NCI-H187 (cell line): ENCODE measurements around the gene EN1.

Source experiments
- DNase-seq, 2 experiments: peaks; one replicate each; lab custom pipeline; 2025; lab: John Stamatoyannopoulos, UW

EN1 gene

GRCh38 chr2:118856330-118856977 lies 9.0 kb upstream of the EN1 start:
- DNase-seq = no peak

GRCh38 chr2:118855451-118856279 lies 8.2 kb upstream of the EN1 start:
- peak; percentile 34 to 39 for DNase-seq

DNA sequence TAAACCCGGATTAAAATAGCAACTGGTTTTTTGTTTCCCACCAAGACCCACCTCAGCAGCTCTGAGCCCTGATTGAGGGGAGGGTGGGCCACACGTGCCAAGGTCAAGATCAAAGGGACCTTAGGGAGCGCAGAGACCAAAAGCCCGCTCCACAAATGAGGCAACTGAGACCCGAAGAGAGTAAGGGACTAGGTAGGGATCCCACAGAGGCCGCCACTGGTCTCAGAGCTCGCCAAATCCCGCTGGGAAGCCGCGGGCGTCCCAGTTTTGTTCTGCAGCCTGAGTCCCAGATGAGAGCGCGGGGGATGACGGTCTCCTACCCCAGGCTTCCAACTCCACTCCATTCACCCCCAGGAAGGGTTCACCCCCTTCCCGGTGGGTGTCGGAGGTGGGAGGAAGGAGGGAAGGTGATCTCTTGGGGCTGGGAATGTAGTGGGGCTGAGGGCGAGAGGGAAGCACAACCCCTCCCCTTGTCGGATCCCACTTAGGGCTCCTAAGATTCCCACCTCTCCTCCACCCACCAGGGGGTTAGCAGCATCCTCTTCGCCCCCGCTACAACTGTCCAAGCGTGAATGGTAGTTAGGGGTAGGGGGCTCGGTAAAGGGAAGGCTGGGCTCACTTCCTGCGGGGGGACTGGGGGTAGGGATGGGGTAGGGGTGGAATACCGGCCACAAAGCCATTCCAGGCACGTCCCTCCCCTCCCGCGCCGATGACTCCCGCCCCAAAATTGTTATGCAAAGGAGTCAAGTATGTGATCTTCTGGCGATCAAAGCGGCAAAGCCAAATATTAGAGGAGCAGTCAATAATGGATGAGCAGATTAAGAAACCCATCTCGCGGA lies 7.3 kb upstream of the EN1 start:
- no peak for DNase-seq

DNA sequence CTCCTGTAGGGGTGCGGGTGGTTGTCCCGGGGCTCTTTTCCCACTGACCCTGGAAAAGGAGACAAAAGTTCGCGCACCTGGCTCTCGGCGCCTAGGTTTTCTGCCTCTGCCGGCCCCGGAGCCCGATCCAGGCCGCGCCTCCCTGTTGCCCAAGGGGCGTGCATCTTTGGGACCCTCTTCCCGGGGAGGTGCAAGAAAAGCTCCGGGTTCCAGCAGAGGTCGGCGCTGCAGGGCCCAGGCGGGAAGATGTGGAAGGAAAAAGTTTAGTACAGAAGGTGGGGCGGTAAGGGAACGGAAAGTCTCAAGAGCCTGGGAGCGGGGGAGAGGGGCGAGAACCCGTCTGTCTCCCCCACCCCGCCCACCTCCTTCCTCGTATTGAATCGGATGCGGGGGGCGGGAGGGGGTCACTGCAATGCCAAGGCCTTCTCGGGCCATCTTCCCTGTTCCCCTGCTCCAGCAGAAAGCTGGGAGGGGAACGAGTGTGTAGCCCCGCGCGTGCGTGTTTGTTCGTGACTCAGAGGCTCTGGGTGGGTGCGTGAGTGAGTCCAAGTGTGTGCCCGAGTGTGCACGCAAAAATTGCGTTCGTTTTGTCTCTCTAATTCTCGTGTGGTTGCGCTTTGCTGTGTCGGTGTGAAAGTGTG lies 6.3 kb upstream of the EN1 start:
- DNase-seq = no peak

GRCh38 chr2:118853129-118853640 lies 5.7 kb upstream of the EN1 start:
- no peak for DNase-seq

DNA sequence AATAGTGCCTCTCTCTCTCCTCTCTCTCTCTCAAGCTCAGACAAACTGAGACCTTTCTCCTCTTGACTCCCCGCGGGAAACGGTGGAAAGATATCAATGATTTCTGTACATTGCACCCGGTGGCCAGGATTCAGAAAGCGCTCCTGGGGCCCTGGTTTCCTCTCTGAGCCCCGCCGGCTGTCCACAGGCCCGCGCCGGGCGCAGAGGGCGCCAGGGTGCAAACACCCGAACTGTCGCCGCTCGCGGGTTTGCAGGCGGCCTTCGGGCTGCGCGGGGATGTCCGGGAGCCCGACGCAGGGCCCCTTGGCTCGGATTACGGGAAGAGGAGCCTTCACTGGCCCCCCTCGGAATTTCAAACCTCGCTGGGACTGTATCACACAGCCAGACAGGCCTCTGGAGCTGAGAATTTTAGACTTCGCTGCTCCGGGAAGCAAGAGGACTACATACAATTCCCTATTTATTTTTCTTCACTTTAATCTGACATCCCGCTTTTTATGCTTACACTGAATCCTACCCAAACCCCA lies 5.2 kb upstream of the EN1 start:
- no peak for DNase-seq

DNA sequence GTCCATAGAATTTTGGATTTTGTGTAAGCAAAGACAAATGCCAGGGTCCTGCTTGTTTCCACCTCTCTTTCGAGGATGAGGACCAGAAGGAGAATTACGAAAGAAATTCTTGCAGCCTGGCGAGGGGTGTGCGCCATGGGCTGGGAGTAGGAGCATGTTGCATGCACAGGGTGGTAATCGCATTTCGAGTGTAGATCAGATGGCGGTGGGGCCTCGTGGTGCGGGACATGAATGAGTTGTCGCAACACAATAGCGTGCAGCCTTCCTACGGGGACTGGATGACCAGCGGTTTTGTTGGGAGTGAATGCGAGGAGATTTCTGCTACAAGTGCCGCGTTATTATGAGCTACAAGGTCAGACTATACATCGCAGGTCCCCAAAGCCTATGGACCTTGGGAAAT lies 4.2 kb upstream of the EN1 start:
- no peak for DNase-seq

GRCh38 chr2:118850901-118851415 lies 3.5 kb upstream of the EN1 start:
- no peak for DNase-seq

DNA sequence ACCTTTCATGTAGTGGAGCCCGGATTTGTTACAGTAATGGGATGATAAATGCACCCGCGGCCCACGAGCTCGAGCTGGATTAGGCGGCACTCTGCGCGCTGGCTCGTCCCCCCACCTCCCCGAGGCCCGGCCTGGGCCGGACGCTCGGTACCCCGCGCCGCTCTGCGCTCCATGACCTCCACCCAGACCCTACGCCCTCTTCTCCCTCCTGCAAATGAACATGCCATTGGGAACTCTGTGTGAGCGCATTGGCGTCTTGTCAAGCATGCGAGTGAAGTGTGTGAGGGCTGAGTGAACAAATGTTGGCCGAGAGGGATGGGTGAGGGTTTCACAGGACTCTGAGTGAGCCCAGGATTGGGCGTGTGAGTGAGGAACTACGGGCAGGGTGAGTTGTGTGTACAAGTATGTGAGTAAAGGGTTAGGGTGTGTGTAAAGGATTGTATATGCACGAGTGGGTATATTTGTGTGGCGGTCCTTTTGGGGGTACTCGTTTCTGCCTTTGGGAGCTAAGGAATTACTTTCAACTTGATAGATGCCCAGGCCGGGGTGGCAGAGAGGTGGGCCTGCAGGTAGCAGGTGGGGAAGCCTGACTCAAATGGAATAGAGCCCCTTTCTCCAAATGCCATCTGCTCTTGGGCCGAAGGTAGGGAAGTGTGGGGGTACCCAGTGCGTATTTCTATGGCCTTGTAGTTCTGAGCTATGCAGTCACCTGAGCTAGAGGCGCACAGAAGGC lies 2.9 kb upstream of the EN1 start:
- no peak for DNase-seq

DNA sequence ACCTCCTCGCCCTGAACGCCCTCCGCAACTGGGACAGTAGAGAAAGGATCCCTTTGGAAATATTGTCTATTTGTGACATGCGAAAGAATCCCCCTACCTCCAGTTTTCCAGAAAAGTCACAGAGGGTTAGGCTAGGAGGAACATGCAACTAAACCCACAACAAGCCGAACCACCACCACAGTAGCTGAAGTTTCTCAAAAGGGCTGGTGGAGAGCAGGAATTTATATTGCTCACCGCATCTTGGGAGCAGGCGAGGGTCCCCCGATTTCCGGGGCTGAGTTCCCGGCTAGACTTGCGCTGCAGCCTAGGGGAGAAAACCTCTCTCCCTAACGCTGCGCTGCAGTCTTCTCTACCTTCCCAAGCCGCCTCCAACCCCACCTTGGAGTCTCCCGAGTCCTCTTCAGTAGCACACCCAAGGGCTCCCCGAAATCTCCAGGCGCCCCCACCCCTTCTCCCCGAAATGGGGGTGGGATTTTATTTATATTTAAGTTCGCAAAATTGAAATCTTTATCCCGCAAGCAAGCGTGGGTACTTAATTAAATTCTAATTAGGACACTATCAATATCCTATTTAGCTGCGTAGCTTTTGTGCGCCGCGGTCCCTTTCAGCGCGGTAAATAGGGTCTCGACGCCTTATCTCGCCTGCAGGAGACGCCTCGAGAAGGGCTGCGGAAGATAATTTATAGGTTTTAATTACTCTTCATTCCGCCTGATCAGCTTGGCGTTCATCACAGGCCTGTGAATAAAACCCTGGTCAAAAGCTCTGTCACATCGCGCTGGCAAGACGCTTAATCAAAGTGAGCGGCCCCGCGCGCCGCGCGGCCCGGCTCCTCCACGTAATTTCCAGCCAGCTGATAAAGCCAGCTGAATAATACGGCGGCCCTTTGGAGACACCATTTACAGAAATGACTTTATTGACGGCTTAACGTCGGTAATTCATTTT lies 2.0 kb upstream of the EN1 start:
- DNase-seq = no peak

GRCh38 chr2:118848381-118849225 lies 1.2 kb upstream of the EN1 start:
- no peak for DNase-seq

DNA sequence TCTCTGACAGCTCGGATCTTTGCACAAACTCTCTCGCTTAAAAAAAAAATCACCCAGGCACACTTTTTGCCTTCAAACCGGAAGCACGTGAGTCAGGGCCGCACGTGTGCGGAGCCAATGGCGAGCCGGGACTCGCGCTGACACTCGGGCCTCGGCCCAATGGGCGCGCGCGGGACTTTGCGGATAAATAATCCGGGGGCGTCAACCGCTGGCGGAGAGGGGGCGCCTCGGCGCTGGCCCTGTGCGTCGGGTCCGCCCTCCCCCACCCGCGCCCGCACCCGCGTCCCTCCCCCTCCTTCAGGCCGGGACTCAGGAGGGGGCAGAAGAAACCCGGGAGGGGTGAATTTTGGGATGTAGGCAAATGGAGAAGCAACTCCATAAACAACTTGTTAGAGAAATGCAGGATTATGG lies 319 bp upstream of the EN1 start:
- DNase-seq = no peak

DNA sequence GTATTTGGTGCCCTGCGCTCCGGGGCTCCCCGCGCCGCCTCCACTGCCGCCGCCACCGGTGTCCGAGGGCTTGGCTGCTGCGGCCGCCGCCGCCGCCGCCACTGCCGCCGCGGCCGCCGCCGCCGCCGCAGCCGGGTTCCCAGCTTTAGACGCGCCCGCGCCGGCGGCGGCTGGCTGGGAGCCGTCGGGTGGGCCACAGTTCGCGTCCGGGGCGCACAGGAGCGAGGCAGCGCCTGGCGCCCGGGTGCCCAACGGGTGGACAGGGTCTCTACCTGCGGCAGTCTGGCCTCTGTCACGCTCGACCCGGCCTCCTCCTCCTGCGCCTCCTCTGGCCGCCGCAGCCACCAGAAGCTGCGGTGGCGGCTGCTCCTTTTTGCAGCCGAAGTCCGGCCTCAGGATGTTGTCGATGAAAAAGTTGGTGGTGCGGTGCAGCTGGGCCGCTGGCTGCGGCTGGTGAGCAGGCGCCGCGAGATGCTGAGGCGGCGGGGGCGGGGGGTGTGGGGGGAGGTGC lies 951 bp downstream of the EN1 start:
- DNase-seq = no peak

- no peak for DNase-seq
Measured at GRCh38 chr2:118845522-118846441, 1.7 kb downstream of the EN1 start.

- no peak for DNase-seq
Measured at GRCh38 chr2:118845005-118845521, 2.4 kb downstream of the EN1 start.

DNA sequence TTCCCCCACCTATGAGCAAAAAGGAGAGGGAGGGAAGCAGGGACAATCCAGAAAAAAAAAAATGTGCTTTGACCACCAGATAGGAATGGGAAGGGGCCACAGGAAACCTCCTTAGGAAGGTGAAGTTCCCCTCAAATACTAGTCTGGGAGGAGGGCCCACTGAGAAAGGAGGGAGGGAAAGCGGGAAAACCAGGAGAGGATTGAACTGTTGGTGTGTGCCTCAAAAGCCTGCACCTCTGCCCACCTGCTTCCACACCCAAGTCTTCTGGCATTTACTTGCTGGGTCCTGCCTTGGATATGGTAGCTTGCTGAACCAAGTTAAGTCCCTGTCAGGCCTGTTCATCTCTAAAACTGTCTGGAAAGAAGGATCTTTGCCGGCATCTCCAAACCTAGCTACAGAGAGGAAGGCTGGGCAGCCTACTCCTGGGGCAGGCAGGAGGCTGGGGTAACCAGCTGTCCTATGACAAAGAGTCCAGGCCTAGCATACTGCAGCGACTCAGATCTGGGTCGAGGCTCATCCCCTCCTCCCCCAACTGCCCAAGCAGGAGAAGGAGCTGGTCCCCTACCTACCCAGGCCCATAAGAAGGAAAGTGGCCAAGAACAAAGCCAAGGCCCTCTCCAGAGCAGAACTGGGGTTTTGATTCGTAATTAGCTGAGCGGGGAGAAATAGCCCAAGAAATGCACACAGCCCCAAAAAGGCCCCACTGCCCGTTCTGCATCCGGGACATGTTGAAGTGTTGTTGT lies 3.0 kb downstream of the EN1 start:
- no peak for DNase-seq
